ENCODE data around the gene CHGA. TPM values are rescaled to one million over a fixed set of nuclear protein-coding genes. Genes with fewer than 3 reads are reported as not detected.

The CHGA gene
- total RNA-seq, 2 experiments from 2014 or later, result not detected

GRCh38 chr14:92927349-92928257 is 4.7 kb downstream of the CHGA start:
- intact Hi-C loops (cut with micrococcal nuclease), result no loop called here
- Mint-ChIP-seq H3K27ac (no peak overlapping the region), H3K4me1 (ENCODE audit: low read depth) (peaks cover under 1% of the 10 kb centered on the region), H3K36me3 (no peaks in the 10 kb centered on the region), H3K4me3 (no peak overlapping the region), H3K27me3 (peaks cover 6% of the 10 kb centered on the region), H3K9me3 (no peaks in the 10 kb centered on the region)
- DNase-seq, result no peak
- POLR2A ChIA-PET, result no interaction called here
- CTCF ChIA-PET, result no interaction called here

- no peaks in the 10 kb centered on the region for H3K9me3 Mint-ChIP-seq
- CTCF ChIA-PET, result no interaction called here
- H3K4me1 Mint-ChIP-seq (ENCODE audit: low read depth), result no peaks in the 10 kb centered on the region
- DNase-seq, result no peak
- H3K4me3 Mint-ChIP-seq, result no peak overlapping the region
- peaks cover 5% of the 10 kb centered on the region for H3K27me3 Mint-ChIP-seq
- POLR2A ChIA-PET, result no interaction called here
- intact Hi-C loops (cut with micrococcal nuclease), result no loop called here
- no peak overlapping the region for H3K27ac Mint-ChIP-seq
- H3K36me3 Mint-ChIP-seq, result no peaks in the 10 kb centered on the region
Observed at GRCh38 chr14:92928258-92928629, 5.3 kb downstream of the CHGA start.

- H3K36me3 Mint-ChIP-seq, result no peaks in the 10 kb centered on the region
- H3K9me3 Mint-ChIP-seq, result no peaks in the 10 kb centered on the region
- intact Hi-C loops (cut with micrococcal nuclease), result no loop called here
- no peak for DNase-seq
- no peaks in the 10 kb centered on the region for H3K4me1 Mint-ChIP-seq (ENCODE audit: low read depth)
- POLR2A ChIA-PET, result no interaction called here
- no peak overlapping the region for H3K4me3 Mint-ChIP-seq
- H3K27me3 Mint-ChIP-seq, result peaks cover 3% of the 10 kb centered on the region
- H3K27ac Mint-ChIP-seq, result no peak overlapping the region
- CTCF ChIA-PET, result no interaction called here
Observed at GRCh38 chr14:92928961-92929688, 6.2 kb downstream of the CHGA start.

- DNase-seq, result no peak
- POLR2A ChIA-PET, result no interaction called here
Observed at GRCh38 chr14:92929689-92930608, 7.0 kb downstream of the CHGA start.

GRCh38 chr14:92930737-92931602 is 8.0 kb downstream of the CHGA start:
- no peaks in the 10 kb centered on the region for H3K4me1 Mint-ChIP-seq (ENCODE audit: low read depth)
- intact Hi-C loops (cut with micrococcal nuclease), result no loop called here
- no peaks in the 10 kb centered on the region for H3K27me3 Mint-ChIP-seq
- no peaks in the 10 kb centered on the region for H3K9me3 Mint-ChIP-seq
- DNase-seq, result no peak
- no peaks in the 10 kb centered on the region for H3K36me3 Mint-ChIP-seq
- ChIA-PET POLR2A (no interaction called here), CTCF (no interaction called here)
- no peak overlapping the region for H3K27ac Mint-ChIP-seq
- H3K4me3 Mint-ChIP-seq, result no peak overlapping the region

More at GRCh38 chr14:92929689-92930608, 7.0 kb downstream of the CHGA start:
- H3K4me1 Mint-ChIP-seq (ENCODE audit: low read depth), result no peaks in the 10 kb centered on the region
- H3K27ac Mint-ChIP-seq, result no peak overlapping the region
- H3K4me3 Mint-ChIP-seq, result no peak overlapping the region
- no peaks in the 10 kb centered on the region for H3K36me3 Mint-ChIP-seq
- CTCF ChIA-PET, result no interaction called here
- no peaks in the 10 kb centered on the region for H3K9me3 Mint-ChIP-seq
- no peaks in the 10 kb centered on the region for H3K27me3 Mint-ChIP-seq
- intact Hi-C loops (cut with micrococcal nuclease), result no loop called here

GRCh38 chr14:92931681-92932447 is 8.9 kb downstream of the CHGA start:
- intact Hi-C loops (cut with micrococcal nuclease), result no loop called here
- Mint-ChIP-seq H3K27me3 (no peaks in the 10 kb centered on the region), H3K36me3 (no peaks in the 10 kb centered on the region), H3K9me3 (no peaks in the 10 kb centered on the region), H3K4me3 (no peak overlapping the region), H3K4me1 (ENCODE audit: low read depth) (no peaks in the 10 kb centered on the region), H3K27ac (no peak overlapping the region)
- ChIA-PET CTCF (no interaction called here), POLR2A (no interaction called here)
- no peak for DNase-seq

GRCh38 chr14:92932448-92933395 is 9.8 kb downstream of the CHGA start:
- DNase-seq, result no peak
- Mint-ChIP-seq H3K4me3 (no peak overlapping the region), H3K27ac (no peak overlapping the region), H3K36me3 (no peaks in the 10 kb centered on the region), H3K4me1 (ENCODE audit: low read depth) (no peaks in the 10 kb centered on the region), H3K27me3 (no peaks in the 10 kb centered on the region), H3K9me3 (no peaks in the 10 kb centered on the region)
- intact Hi-C loops (cut with micrococcal nuclease), result no loop called here
- POLR2A ChIA-PET, result no interaction called here
- CTCF ChIA-PET, result interaction anchor here (1.9 kb wide), 1 partner anchor 19 kb away, joined by 6 read pairs; no protein-coding TSS in a partner anchor

- Mint-ChIP-seq H3K4me3 (no peak overlapping the region), H3K9me3 (no peaks in the 10 kb centered on the region), H3K27ac (no peak overlapping the region), H3K36me3 (no peaks in the 10 kb centered on the region), H3K27me3 (no peaks in the 10 kb centered on the region), H3K4me1 (ENCODE audit: low read depth) (no peaks in the 10 kb centered on the region)
- no peak for DNase-seq
- ChIA-PET POLR2A (no interaction called here), CTCF (interaction anchor here (1.9 kb wide), 1 partner anchor 18 kb away, joined by 6 read pairs; no protein-coding TSS in a partner anchor)
- intact Hi-C loops (cut with micrococcal nuclease), result no loop called here
Observed at GRCh38 chr14:92933481-92933880, 10.5 kb downstream of the CHGA start.

GRCh38 chr14:92934196-92935085 is 11.5 kb downstream of the CHGA start:
- no peak overlapping the region for H3K4me3 Mint-ChIP-seq

More at GRCh38 chr14:92934196-92935085, 11.5 kb downstream of the CHGA start:
- no peak overlapping the region for H3K27ac Mint-ChIP-seq
- intact Hi-C loops (cut with micrococcal nuclease), result no loop called here
- H3K36me3 Mint-ChIP-seq, result no peaks in the 10 kb centered on the region
- no peaks in the 10 kb centered on the region for H3K27me3 Mint-ChIP-seq
- POLR2A ChIA-PET, result no interaction called here
- DNase-seq, result no peak
- H3K4me1 Mint-ChIP-seq (ENCODE audit: low read depth), result no peaks in the 10 kb centered on the region
- CTCF ChIA-PET, result interaction anchor here (0.6 to 1.9 kb wide), 2 partner anchors 17 to 219 kb away, joined by 5 to 6 read pairs; no protein-coding TSS in a partner anchor
- H3K9me3 Mint-ChIP-seq, result no peaks in the 10 kb centered on the region

All from activated CD4-positive, alpha-beta memory T cell treated with anti-CD3 and anti-CD28 coated beads for 36 hours (primary cell).